HG03039 (cell line): ENCODE measurements around the gene CCDC12.

Experiments used
- ATAC-seq: cut with Tn5 transposase; IDR thresholded peaks from one replicate; pipeline ENCODE4 v1.9.1; 2021; ENCODE audit warnings: mild to moderate bottlenecking, moderate library complexity; ENCODE audit not compliant: unreplicated experiment

The CCDC12 gene

GRCh38 chr3:46910166-46910760 lies 66.3 kb downstream of the CCDC12 start:
- no peak for ATAC-seq

GRCh38 chr3:46909535-46910161 lies 66.9 kb downstream of the CCDC12 start:
- ATAC-seq, result no peak

DNA sequence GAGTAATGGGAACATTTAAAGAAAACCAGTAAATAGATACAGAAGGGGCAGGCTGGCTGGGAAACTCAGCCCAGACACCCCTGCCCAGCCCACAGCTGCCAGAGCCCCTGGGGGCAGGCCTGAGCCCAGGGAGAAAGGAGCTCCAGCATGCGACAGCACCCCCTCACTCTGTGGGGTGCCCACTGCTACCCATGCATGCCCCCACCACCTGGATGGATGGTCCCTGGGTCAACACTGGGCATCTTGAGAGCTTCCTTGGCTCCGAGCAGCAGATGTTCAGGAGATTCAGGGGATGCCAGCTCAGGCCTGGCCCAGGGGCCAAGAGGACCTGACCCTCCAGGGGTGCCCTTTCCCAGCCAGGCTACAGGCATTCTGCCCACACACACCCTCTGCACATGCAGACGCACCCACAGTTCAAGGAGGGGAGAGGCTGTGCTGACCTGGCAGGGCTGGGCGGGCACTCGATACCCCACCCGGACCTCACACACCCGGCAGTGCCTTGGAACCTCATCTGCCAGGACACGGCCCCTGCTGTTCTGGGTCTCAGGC lies 67.5 kb downstream of the CCDC12 start:
- no peak for ATAC-seq

- no peak for ATAC-seq
Observed at GRCh38 chr3:46908294-46908985, 68.1 kb downstream of the CCDC12 start.

DNA sequence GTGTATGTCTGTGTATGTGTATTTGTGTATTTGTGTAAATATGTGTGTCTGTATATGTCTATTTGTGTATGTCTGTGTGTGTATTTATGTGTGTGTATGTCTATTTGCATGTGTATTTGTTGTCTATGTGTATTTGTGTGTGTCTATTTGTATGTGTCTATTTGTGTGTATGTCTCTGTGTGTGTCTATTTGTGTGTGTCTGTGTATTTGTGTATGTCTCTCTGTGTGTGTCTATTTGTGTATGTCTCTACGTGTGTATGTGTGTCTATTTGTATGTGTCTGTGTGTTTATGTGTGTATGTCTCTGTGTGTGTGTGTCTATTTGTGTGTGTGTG lies 68.6 kb downstream of the CCDC12 start:
- ATAC-seq, result no peak

GRCh38 chr3:46907271-46907670 lies 69.3 kb downstream of the CCDC12 start:
- ATAC-seq, result no peak

GRCh38 chr3:46906471-46907058 lies 70.0 kb downstream of the CCDC12 start:
- ATAC-seq, result no peak

GRCh38 chr3:46905661-46906451 lies 70.7 kb downstream of the CCDC12 start:
- ATAC-seq, result no peak

GRCh38 chr3:46905213-46905560 lies 71.4 kb downstream of the CCDC12 start:
- no peak for ATAC-seq

- no peak for ATAC-seq
Observed at GRCh38 chr3:46904303-46905212, 72.0 kb downstream of the CCDC12 start.

- no peak for ATAC-seq
Observed at GRCh38 chr3:46903341-46904302, 72.9 kb downstream of the CCDC12 start.

DNA sequence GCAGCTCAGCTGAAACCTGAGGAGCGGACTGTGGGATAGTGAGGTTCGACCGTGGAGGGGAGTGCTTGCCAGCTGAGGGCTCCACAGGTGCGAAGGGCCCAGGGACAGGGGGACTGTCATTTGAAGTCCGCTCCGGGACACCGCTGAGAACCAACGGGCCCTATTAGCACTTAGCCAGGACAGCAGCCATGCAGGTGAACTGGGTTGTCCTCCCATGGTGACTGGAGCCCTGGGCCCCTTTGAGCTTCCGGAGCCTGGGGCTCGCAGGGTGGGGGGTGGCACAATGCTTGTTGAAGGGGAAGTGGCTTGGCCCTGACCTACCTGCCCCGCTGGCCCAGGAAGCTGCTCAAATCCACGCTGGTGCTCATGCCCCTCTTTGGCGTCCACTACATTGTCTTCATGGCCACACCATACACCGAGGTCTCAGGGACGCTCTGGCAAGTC lies 74.3 kb downstream of the CCDC12 start:
- ATAC-seq, result no peak

- no peak for ATAC-seq
Observed at GRCh38 chr3:46901591-46902187, 74.9 kb downstream of the CCDC12 start.

GRCh38 chr3:46901061-46901460 lies 75.5 kb downstream of the CCDC12 start:
- ATAC-seq, result no peak

DNA sequence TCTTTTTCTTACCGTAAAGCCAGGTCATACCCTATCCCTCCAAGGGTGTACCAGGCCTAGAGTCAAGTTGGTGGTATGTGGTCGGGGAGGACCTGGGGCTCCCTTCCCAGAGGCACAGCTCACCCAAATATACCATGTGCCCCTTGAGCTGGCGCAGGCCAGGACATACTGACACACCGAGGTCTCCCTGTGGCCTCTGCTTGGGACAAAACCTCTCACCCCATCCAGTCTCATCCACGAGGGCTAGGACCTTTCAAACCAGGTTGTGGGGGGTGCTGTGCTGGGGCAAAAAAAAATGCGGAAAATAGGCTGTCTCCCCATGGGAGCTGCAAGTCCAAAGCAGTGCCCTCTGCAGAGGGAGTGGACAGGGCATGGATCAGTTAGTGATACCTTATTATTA lies 76.2 kb downstream of the CCDC12 start:
- no peak for ATAC-seq

GRCh38 chr3:46900007-46900292 lies 76.6 kb downstream of the CCDC12 start:
- no peak for ATAC-seq

DNA sequence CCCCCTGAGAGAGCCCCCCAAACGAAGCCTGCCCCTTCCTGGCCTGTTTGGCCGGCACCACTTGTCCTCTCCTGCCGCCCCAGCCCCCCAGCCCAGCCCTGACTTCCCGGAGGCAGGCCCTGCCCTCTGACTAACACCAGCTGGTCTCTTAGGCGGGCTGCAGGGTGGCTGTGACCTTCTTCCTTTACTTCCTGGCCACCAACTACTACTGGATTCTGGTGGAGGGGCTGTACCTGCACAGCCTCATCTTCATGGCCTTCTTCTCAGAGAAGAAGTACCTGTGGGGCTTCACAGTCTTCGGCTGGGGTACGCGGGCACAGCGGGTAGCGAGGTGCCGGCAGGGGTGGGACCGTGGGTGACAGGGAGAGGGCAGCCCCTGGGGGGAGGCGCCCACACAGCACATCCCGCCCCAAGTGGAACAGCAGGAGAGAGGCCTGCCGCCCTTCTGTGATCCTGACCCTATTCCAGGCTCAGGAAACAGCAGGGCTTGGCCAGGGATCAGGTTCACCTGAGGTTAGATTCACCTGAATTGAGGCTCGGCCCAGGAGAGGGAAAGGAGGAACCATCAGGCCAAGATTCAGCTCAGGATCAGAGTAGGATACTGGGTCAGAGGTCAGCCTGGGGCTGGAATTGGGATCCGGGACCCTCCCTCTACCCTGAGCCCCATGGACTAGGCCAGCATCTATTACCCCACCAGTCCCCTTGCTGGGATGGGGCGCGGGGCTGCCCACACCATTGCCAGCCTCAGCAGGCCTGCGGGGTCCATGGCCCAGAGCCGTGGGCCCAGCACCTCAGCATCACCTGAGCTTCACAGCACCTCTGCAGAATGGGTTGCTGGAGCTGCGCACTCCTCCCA lies 77.2 kb downstream of the CCDC12 start:
- ATAC-seq, result no peak
